Measurements from ENCODE around the gene KIFBP. TPM values are rescaled to one million over a fixed set of nuclear protein-coding genes. Genes with fewer than 3 reads are reported as not detected.
"Not testable (repeated sequence)": the region's sequence is repeated elsewhere in the genome, so short reads cannot be mapped to it uniquely, and the experiment has no call there.

The KIFBP gene
- polyA plus RNA-seq = 1 to 10 TPM; 1.7 to 4.3 (median 2.8) TPM

- peaks cover 37 to 57% of the 10 kb centered on the region in 2 donors for H3K4me1 Mint-ChIP-seq
- H3K27me3 Mint-ChIP-seq (ENCODE audit: low read depth in 3 of 3) = peaks cover 5 to 7% (median 6%) of the 10 kb centered on the region in 3 donors
- peaks cover 0 to 8% (median 5%) of the 10 kb centered on the region in 3 donors for H3K36me3 Mint-ChIP-seq
- H3K9me3 Mint-ChIP-seq = no peaks in the 10 kb centered on the region
- H3K27ac Mint-ChIP-seq = peak within 1 kb of the TSS; percentile 86 to 94 (median 91)
- peak within 1 kb of the TSS; percentile 93 to 99 (median 95) for H3K4me3 Mint-ChIP-seq
- peak; percentile 80 to 81 (median 80) for DNase-seq
Observed at GRCh38 chr10:68988530-68989316, at the start of gene KIFBP. Gene KIFBP, plus strand, starts transcription at chr10:68988803. Its CDS starts 30 bp downstream, at chr10:68988833.

- Mint-ChIP-seq H3K9me3 (no peaks in the 10 kb centered on the region), H3K4me3 (no peak overlapping the region), H3K27ac (no peak overlapping the region), H3K27me3 (ENCODE audit: low read depth in 3 of 3) (peaks cover 0 to 3% (median 0%) of the 10 kb centered on the region in 3 donors), H3K36me3 (peaks cover 3 to 21% (median 15%) of the 10 kb centered on the region in 3 donors), H3K4me1 (peaks cover 0 to 7% of the 10 kb centered on the region in 2 donors)
- DNase-seq = no peak
Observed at GRCh38 chr10:68938884-68939283, 49.7 kb upstream of the KIFBP start.

GRCh38 chr10:68940917-68941316 lies 47.7 kb upstream of the KIFBP start:
- not testable (repeated sequence) for H3K27me3 Mint-ChIP-seq (ENCODE audit: low read depth in 3 of 3); H3K9me3 Mint-ChIP-seq; H3K4me3 Mint-ChIP-seq; DNase-seq; H3K4me1 Mint-ChIP-seq
- Mint-ChIP-seq H3K36me3 (peaks cover 3 to 29% (median 15%) of the 10 kb centered on the region in 3 donors), H3K27ac (peak overlapping the region in 1 of 6 donors; percentile 8)

- no peaks in the 10 kb centered on the region for H3K9me3 Mint-ChIP-seq
- peaks cover 4 to 5% of the 10 kb centered on the region in 2 donors for H3K4me1 Mint-ChIP-seq
- no peaks in the 10 kb centered on the region for H3K27me3 Mint-ChIP-seq (ENCODE audit: low read depth in 3 of 3)
- H3K36me3 Mint-ChIP-seq = peaks cover 13 to 15% (median 13%) of the 10 kb centered on the region in 3 donors
- no peak for DNase-seq
- no peak overlapping the region for H3K27ac Mint-ChIP-seq
- no peak overlapping the region for H3K4me3 Mint-ChIP-seq
Observed at GRCh38 chr10:68950598-68950997, 38.0 kb upstream of the KIFBP start.

- peak overlapping the region; percentile 27 to 54 (median 48) for H3K4me3 Mint-ChIP-seq
- no peak for DNase-seq
- no peaks in the 10 kb centered on the region for H3K9me3 Mint-ChIP-seq
- H3K36me3 Mint-ChIP-seq = peaks cover 0 to 4% (median 4%) of the 10 kb centered on the region in 3 donors
- peaks cover 28 to 39% of the 10 kb centered on the region in 2 donors for H3K4me1 Mint-ChIP-seq
- H3K27ac Mint-ChIP-seq = peak overlapping the region in 5 of 6 donors; percentile 61 to 100 (median 79)
- peaks cover 2 to 13% (median 12%) of the 10 kb centered on the region in 3 donors for H3K27me3 Mint-ChIP-seq (ENCODE audit: low read depth in 3 of 3)
Observed at GRCh38 chr10:68954904-68955303, 33.7 kb upstream of the KIFBP start.

- peaks cover 2 to 13% (median 12%) of the 10 kb centered on the region in 3 donors for H3K27me3 Mint-ChIP-seq (ENCODE audit: low read depth in 3 of 3)
- H3K9me3 Mint-ChIP-seq = no peaks in the 10 kb centered on the region
- peaks cover 0 to 7% (median 6%) of the 10 kb centered on the region in 3 donors for H3K36me3 Mint-ChIP-seq
- H3K27ac Mint-ChIP-seq = peak overlapping the region; percentile 98 to 100 (median 99)
- peak overlapping the region; percentile 97 to 100 (median 99) for H3K4me3 Mint-ChIP-seq
- DNase-seq = no peak
- peaks cover 28 to 42% of the 10 kb centered on the region in 2 donors for H3K4me1 Mint-ChIP-seq
Observed at GRCh38 chr10:68955355-68955831, 33.2 kb upstream of the KIFBP start.

GRCh38 chr10:68955832-68956532 lies 32.6 kb upstream of the KIFBP start, which contains the start of gene DDX21:
Gene DDX21, plus strand, starts transcription at chr10:68956170. Its CDS starts 56 bp downstream, at chr10:68956226.
- Mint-ChIP-seq H3K9me3 (no peaks in the 10 kb centered on the region), H3K27ac (peak within 1 kb of the TSS; percentile 98 to 100 (median 99)), H3K36me3 (peaks cover 0 to 7% (median 6%) of the 10 kb centered on the region in 3 donors), H3K4me1 (peaks cover 28 to 42% of the 10 kb centered on the region in 2 donors), H3K4me3 (peak within 1 kb of the TSS; percentile 97 to 100 (median 99)), H3K27me3 (ENCODE audit: low read depth in 3 of 3) (peaks cover 2 to 13% (median 12%) of the 10 kb centered on the region in 3 donors)
- DNase-seq = peak; percentile 86 to 88 (median 87)

GRCh38 chr10:68957284-68957615 lies 31.4 kb upstream of the KIFBP start:
- Mint-ChIP-seq H3K27ac (peak overlapping the region; percentile 98 to 100 (median 99)), H3K9me3 (no peaks in the 10 kb centered on the region), H3K4me3 (peak overlapping the region; percentile 97 to 100 (median 99)), H3K36me3 (peaks cover 0 to 15% (median 7%) of the 10 kb centered on the region in 3 donors), H3K27me3 (ENCODE audit: low read depth in 3 of 3) (peaks cover 2 to 13% (median 12%) of the 10 kb centered on the region in 3 donors), H3K4me1 (peaks cover 30 to 49% of the 10 kb centered on the region in 2 donors)
- no peak for DNase-seq

GRCh38 chr10:68957654-68958053 lies 30.9 kb upstream of the KIFBP start:
- DNase-seq = no peak
- H3K4me1 Mint-ChIP-seq = peaks cover 30 to 49% of the 10 kb centered on the region in 2 donors
- peaks cover 2 to 13% (median 12%) of the 10 kb centered on the region in 3 donors for H3K27me3 Mint-ChIP-seq (ENCODE audit: low read depth in 3 of 3)

GRCh38 chr10:68959695-68960527 lies 28.7 kb upstream of the KIFBP start:
- Mint-ChIP-seq H3K27ac (peak overlapping the region in 3 of 6 donors; percentile 21 to 60 (median 37)), H3K36me3 (peaks cover 3 to 24% (median 11%) of the 10 kb centered on the region in 3 donors), H3K27me3 (ENCODE audit: low read depth in 3 of 3) (peaks cover 2 to 13% (median 12%) of the 10 kb centered on the region in 3 donors), H3K4me1 (peaks cover 30 to 49% of the 10 kb centered on the region in 2 donors), H3K4me3 (no peak overlapping the region), H3K9me3 (no peaks in the 10 kb centered on the region)
- DNase-seq = no peak

More at GRCh38 chr10:68957654-68958053, 30.9 kb upstream of the KIFBP start:
- Mint-ChIP-seq H3K9me3 (no peaks in the 10 kb centered on the region), H3K27ac (peak overlapping the region; percentile 98 to 100 (median 99)), H3K4me3 (peak overlapping the region; percentile 97 to 100 (median 99)), H3K36me3 (peaks cover 0 to 18% (median 7%) of the 10 kb centered on the region in 3 donors)

GRCh38 chr10:68963151-68963550 lies 25.5 kb upstream of the KIFBP start:
- Mint-ChIP-seq H3K4me1 (peaks cover 7 to 22% of the 10 kb centered on the region in 2 donors), H3K9me3 (no peaks in the 10 kb centered on the region), H3K4me3 (no peak overlapping the region), H3K27ac (no peak overlapping the region), H3K36me3 (peaks cover 16 to 45% (median 29%) of the 10 kb centered on the region in 3 donors), H3K27me3 (ENCODE audit: low read depth in 3 of 3) (peaks cover 0 to 3% (median 0%) of the 10 kb centered on the region in 3 donors)
- no peak for DNase-seq

- Mint-ChIP-seq H3K9me3 (no peaks in the 10 kb centered on the region), H3K36me3 (peaks cover 33 to 57% (median 49%) of the 10 kb centered on the region in 3 donors), H3K27ac (no peak overlapping the region), H3K4me1 (peaks cover 6 to 11% of the 10 kb centered on the region in 2 donors), H3K4me3 (no peak overlapping the region), H3K27me3 (ENCODE audit: low read depth in 3 of 3) (peaks cover 0 to 4% (median 2%) of the 10 kb centered on the region in 3 donors)
- no peak for DNase-seq
Observed at GRCh38 chr10:68973975-68974374, 14.6 kb upstream of the KIFBP start.
